B cell (primary cell): ENCODE results near the gene CHN1. TPM values are rescaled to one million over a fixed set of nuclear protein-coding genes. Genes with fewer than 3 reads are reported as not detected.

Experiments used
- ATAC-seq: fragments of 200-7000 bp; cut with Tn5 transposase; one replicate; pipeline ENCODE4 v1.10.0; 2021; ENCODE audit warnings: low read depth, mild to moderate bottlenecking, moderate number of reproducible peaks, moderate library complexity
- CTCF ChIA-PET: fragments of 350-600 bp; sonication (Branson Sonifier 250); formaldehyde crosslinking; loops from one replicate; lab custom pipeline; 2021; ENCODE audit warnings: antibody characterized with exemption, inconsistent platforms; lab: Charles Lee
- POLR2A ChIA-PET: fragments of 350-600 bp; sonication (Branson Sonifier 250); formaldehyde crosslinking; loops from one replicate; lab custom pipeline; 2021; ENCODE audit warnings: antibody characterized with exemption; lab: Charles Lee
- DNase-seq: peaks from one replicate; pipeline ENCODE4 v3.0.0; 2013
- H2AFZ ChIP-seq: 2 replicates; pipeline ENCODE4 v1.6.1; 2012; ENCODE audit warnings: mild to moderate bottlenecking, low read depth, low read length; ENCODE audit not compliant: insufficient read depth, poor library complexity, severe bottlenecking
- H3K27ac ChIP-seq, 2 donors: 1 replicate in 1 of 2; 2 replicates in 1 of 2; pipeline ENCODE4 v1.5.1; 2012 to 2013; ENCODE audit warnings: low read length in 2 of 2, mild to moderate bottlenecking in 2 of 2, moderate library complexity in 1 of 2
- H3K27me3 ChIP-seq, 4 experiments: fragments of 200-600 bp in 1 of 4; sonication (generic) in 1 of 4; replicated peaks in 1 of 4; 1 replicate in 2 of 4; 2 replicates in 2 of 4; pipeline versions ENCODE4 v1.6.1 to v1.7.0; 2013 to 2016; ENCODE audit warnings: low read length in 3 of 4, mild to moderate bottlenecking in 2 of 4, mixed read lengths in 1 of 4, moderate library complexity in 1 of 4; ENCODE audit not compliant: insufficient read depth in 4 of 4, control insufficient read depth in 3 of 4; ENCODE audit errors: control extremely low read depth in 1 of 4
- H3K36me3 ChIP-seq, 2 experiments: replicated peaks in 1 of 2; 1 replicate in 1 of 2; 2 replicates in 1 of 2; pipeline versions ENCODE4 v1.6.1 to v1.7.1; 2013; ENCODE audit warnings: low read length in 1 of 2; ENCODE audit not compliant: insufficient read depth in 2 of 2, control insufficient read depth in 1 of 2; ENCODE audit errors: control extremely low read depth in 1 of 2, extremely low read depth in 1 of 2
- H3K4me1 ChIP-seq, 2 donors: fragments of 200-600 bp in 1 of 2; sonication (generic) in 1 of 2; 1 replicate in 1 of 2; 2 replicates in 1 of 2; pipeline versions ENCODE4 v1.5.1 to v1.6.1; 2013 to 2017; ENCODE audit warnings: low read length in 2 of 2; ENCODE audit not compliant: control insufficient read depth in 2 of 2, insufficient read depth in 2 of 2
- H3K4me2 ChIP-seq: replicated peaks from 2 replicates; pipeline ENCODE3; 2012; ENCODE audit warnings: mild to moderate bottlenecking, low read depth, low read length; ENCODE audit not compliant: poor library complexity, severe bottlenecking
- H3K4me3 ChIP-seq, 5 experiments: fragments of 200-600 bp in 1 of 5; sonication (generic) in 1 of 5; 1 replicate in 3 of 5; 2 replicates in 2 of 5; pipeline versions ENCODE4 v1.5.1 to v1.7.0; 2011 to 2016; ENCODE audit warnings: low read length in 4 of 5, mild to moderate bottlenecking in 4 of 5, low read depth in 2 of 5, control low read depth in 1 of 5, moderate library complexity in 1 of 5; ENCODE audit not compliant: insufficient read depth in 1 of 5; ENCODE audit errors: control extremely low read depth in 1 of 5, extremely low read depth in 1 of 5
- H3K79me2 ChIP-seq: fragments of 200-600 bp; sonication (generic); one replicate; pipeline ENCODE4 v1.6.0; 2016; ENCODE audit warnings: low read length; ENCODE audit not compliant: control insufficient read depth, insufficient read depth
- H3K9ac ChIP-seq: fragments of 200-600 bp; sonication (generic); 2 replicates; pipeline ENCODE4 v1.6.1; 2017; ENCODE audit warnings: mild to moderate bottlenecking, low read length, moderate library complexity
- H3K9me3 ChIP-seq, 3 donors: one replicate each; pipeline versions ENCODE4 v1.6.1 to v1.7.1; 2013; ENCODE audit warnings: low read length in 2 of 3; ENCODE audit not compliant: control insufficient read depth in 2 of 3, insufficient read depth in 1 of 3; ENCODE audit errors: control extremely low read depth in 1 of 3
- H4K20me1 ChIP-seq: 2 replicates; pipeline ENCODE4 v1.6.0; 2012; ENCODE audit warnings: mild to moderate bottlenecking, low read length; ENCODE audit not compliant: insufficient read depth, control insufficient read depth, poor library complexity, severe bottlenecking
- H3K27ac Mint-ChIP-seq: one replicate; pipeline ENCODE4 v1.8.0; 2021; ENCODE audit warnings: mixed read lengths
- H3K27me3 Mint-ChIP-seq: one replicate; pipeline ENCODE4 v1.8.0; 2021; ENCODE audit warnings: mixed read lengths
- H3K4me1 Mint-ChIP-seq: one replicate; pipeline ENCODE4 v1.8.0; 2021; ENCODE audit warnings: mixed read lengths
- H3K4me3 Mint-ChIP-seq: one replicate; pipeline ENCODE4 v1.8.0; 2021; ENCODE audit warnings: mixed read lengths
- H3K9me3 Mint-ChIP-seq: one replicate; pipeline ENCODE4 v1.8.0; 2022; ENCODE audit warnings: mixed read lengths; ENCODE audit not compliant: insufficient read depth
- CTCF ChIP-seq: fragments of 200-600 bp; IDR thresholded peaks from one replicate; pipeline ENCODE4 v1.8.0; 2022; ENCODE audit warnings: antibody characterized with exemption, mild to moderate bottlenecking
- EZH2 ChIP-seq: IDR thresholded peaks from 2 replicates; pipeline ENCODE4 v1.6.1; 2012; ENCODE audit warnings: borderline replicate concordance, low read depth, mild to moderate bottlenecking, moderate library complexity, low read length; ENCODE audit not compliant: insufficient read depth, poor library complexity, severe bottlenecking
- WGBS: methylation state at CpG from one replicate; pipeline ENCODE4 v1.1.5; 2013; ENCODE audit warnings: missing lambda C conversion rate; ENCODE audit not compliant: insufficient coverage; 5-methylcytosine and 5-hydroxymethylcytosine counted together
- intact Hi-C: fragments of 100-400 bp; cut with micrococcal nuclease; formaldehyde crosslinking; loops from one replicate; pipeline ENCODE4 v1.10.0; 2022
- polyA plus RNA-seq: library from polyadenylated mRNA; depleted of rRNA; stranded (reverse); fragments of >200 nt; gene quantifications from 2 replicates; pipeline ENCODE4 v1.2.3, GENCODE V29; 2012
- total RNA-seq, 2 donors: library from RNA; stranded (reverse); fragments of 120-200 nt in 1 of 2; gene quantifications; 1 replicate in 1 of 2; 2 replicates in 1 of 2; pipeline versions ENCODE4 v1.2.3 to v1.2.4, GENCODE V29; 2013 to 2022

CHN1 gene
- total and polyA plus RNA-seq, 2 donors (not counting 1 experiment from before 2014, with no cell fraction given): 0.79 to 1.4 TPM

DNA sequence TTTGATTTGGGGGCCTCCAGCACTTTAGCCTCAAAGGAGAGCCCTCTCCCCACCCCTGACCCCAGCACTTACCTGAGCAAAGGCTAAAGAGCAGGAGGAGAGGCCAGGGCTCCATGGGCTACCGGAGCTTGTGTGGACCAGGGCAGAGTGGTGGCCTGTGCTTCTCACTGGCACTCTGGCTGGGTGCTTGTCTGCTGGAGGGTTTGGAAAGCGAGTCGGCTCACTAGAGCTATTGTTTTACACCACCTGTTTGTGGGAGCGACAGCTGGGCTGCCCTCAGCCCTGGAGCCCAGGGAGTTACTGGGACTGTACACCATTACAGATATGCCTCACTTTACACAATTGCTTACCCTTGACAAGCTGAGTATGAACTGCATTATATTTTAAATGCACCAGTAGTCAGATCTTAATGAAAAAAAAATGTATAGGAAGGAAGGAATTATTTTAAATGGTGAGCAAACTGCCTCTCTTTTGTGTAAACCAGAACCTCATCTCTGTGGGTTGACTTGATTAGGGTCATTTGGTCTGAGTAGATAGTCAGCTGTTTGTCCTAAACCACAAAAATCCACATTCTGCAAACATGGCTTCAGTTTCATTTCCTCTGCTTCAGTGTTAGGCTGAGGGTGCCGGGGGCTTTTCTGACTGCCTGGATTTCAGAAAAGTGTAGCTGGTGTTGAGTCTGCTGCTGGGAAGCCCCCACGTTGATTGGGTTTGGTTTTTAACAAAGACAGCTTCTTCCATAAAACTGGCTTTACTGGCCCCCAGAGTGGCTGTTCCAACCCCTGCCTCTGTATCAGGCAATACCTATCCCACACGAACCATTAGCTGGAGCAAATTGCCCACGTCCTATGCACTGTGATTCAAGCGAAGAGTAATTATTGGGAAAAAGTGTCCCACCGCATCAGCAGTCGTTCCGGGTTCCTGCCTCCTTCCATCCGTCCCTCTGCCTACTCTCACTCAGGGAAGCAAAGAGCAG is 240.6 kb downstream of the CHN1 start, which contains the start of gene CHRNA1:
CHRNA1 (minus strand) TSS at position 193 of the 976 bp plus-strand sequence; CDS start at position 115, 78 bp downstream.
- no peaks in the 10 kb centered on the region for H3K79me2 ChIP-seq
- Mint-ChIP-seq H3K27ac (no peak within 1 kb of the TSS), H3K27me3 (peaks cover 28% of the 10 kb centered on the region), H3K4me3 (no peak within 1 kb of the TSS), H3K9me3 (no peaks in the 10 kb centered on the region), H3K4me1 (peaks cover 5% of the 10 kb centered on the region)
- H3K4me3 ChIP-seq: no peak within 1 kb of the TSS
- H3K4me1 ChIP-seq: no peaks in the 10 kb centered on the region
- ChIA-PET CTCF (interaction anchor here (0.7 to 3.0 kb wide), 3 partner anchors 15 to 67 kb away, joined by 3 to 11 read pairs (median 3); no protein-coding TSS in a partner anchor), POLR2A (interaction anchor here (0.6 kb wide), 1 partner anchor 371 kb away, joined by 3 read pairs; no protein-coding TSS in a partner anchor)
- DNase-seq: no peak
- intact Hi-C loops: no loop called here
- peaks cover 0 to 2% (median 0%) of the 10 kb centered on the region in 3 donors for H3K9me3 ChIP-seq
- H4K20me1 ChIP-seq: no peaks in the 10 kb centered on the region
- no peak within 1 kb of the TSS for H3K4me2 ChIP-seq
- H3K27me3 ChIP-seq: peaks cover 0 to 24% (median 6%) of the 10 kb centered on the region in 4 experiments
- 88% methylated on average over 8 of the region's 13 CpGs for WGBS
- no peak for ATAC-seq
- no peak within 1 kb of the TSS for H3K9ac ChIP-seq
- no peak within 1 kb of the TSS for H2AFZ ChIP-seq
- TF ChIP-seq CTCF (no peak), EZH2 (no peak)
- no peaks in the 10 kb centered on the region for H3K36me3 ChIP-seq
- H3K27ac ChIP-seq: no peak within 1 kb of the TSS
